OCI-LY1 (cell line): ENCODE measurements around the gene DMAP1.

Source experiments
- EZH2 ChIP-seq: fragments of 200-600 bp; sonication (generic), shearing (Covaris generic); IDR thresholded peaks from 2 replicates; pipeline ENCODE4 v1.8.0; 2017; ENCODE audit warnings: borderline replicate concordance, mixed run types, mild to moderate bottlenecking, antibody characterized with exemption, low read length, moderate library complexity, mixed read lengths
- TF ChIP-seq, protein P1 (sequence below): fragments of 200-600 bp; sonication (generic), shearing (Covaris generic); IDR thresholded peaks from 2 replicates; pipeline ENCODE4 v1.5.1; 2017; ENCODE audit warnings: mild to moderate bottlenecking, antibody characterized with exemption, low read length, moderate library complexity, mixed read lengths

DNA sequence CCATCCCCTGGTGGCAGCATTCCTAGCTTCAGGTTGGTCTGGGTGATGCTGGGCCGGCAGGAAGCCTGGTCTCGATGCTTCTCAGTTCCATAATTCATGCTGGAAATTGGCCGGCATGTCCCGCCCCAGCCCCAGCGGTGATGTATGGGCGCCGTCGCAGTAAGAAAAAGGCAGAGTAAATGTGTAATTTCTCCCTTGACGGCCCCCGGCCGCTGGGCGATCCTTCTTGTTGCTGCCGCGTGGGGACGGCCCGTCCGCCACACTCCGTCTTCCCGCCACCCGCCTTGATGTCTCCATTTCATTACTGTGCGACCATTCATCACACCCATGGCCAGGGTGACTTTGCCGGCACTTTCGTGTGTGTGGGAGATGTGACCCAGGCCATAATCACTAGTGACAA is 8.5 kb downstream of the DMAP1 start:
- TF ChIP-seq, protein P1, sequence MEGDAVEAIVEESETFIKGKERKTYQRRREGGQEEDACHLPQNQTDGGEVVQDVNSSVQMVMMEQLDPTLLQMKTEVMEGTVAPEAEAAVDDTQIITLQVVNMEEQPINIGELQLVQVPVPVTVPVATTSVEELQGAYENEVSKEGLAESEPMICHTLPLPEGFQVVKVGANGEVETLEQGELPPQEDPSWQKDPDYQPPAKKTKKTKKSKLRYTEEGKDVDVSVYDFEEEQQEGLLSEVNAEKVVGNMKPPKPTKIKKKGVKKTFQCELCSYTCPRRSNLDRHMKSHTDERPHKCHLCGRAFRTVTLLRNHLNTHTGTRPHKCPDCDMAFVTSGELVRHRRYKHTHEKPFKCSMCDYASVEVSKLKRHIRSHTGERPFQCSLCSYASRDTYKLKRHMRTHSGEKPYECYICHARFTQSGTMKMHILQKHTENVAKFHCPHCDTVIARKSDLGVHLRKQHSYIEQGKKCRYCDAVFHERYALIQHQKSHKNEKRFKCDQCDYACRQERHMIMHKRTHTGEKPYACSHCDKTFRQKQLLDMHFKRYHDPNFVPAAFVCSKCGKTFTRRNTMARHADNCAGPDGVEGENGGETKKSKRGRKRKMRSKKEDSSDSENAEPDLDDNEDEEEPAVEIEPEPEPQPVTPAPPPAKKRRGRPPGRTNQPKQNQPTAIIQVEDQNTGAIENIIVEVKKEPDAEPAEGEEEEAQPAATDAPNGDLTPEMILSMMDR: no peak
- no peak for TF ChIP-seq EZH2
